Upper lobe of left lung (tissue), 4 donors: ENCODE results near the gene GOT2.

ENCODE experiments used
- CTCF ChIP-seq, 6 experiments: fragments of 450-650 bp in 4 of 6; fragments of 200-600 bp in 2 of 6; sonication (generic) in 2 of 6; IDR thresholded peaks; one replicate each; pipeline ENCODE4 v1.5.1; 2016 to 2019; ENCODE audit warnings: antibody characterized with exemption in 6 of 6
- POLR2A ChIP-seq, 4 donors: fragments of 450-650 bp; IDR thresholded peaks; one replicate each; pipeline ENCODE4 v1.5.1; 2016 to 2017; ENCODE audit warnings: antibody characterized with exemption in 4 of 4, mild to moderate bottlenecking in 2 of 4

GRCh38 chr16:58670177-58670576 lies 63.9 kb downstream of the GOT2 start:
- no peak for TF ChIP-seq CTCF (IDR thresholded peaks at IDR 0.05)
- no peak for TF ChIP-seq POLR2A (IDR thresholded peaks at IDR 0.05)
